Osteocyte (in vitro differentiated cells): ENCODE results near the gene C15orf61. TPM values are rescaled to one million over a fixed set of nuclear protein-coding genes. Genes with fewer than 3 reads are reported as not detected.

Experiments
- DNase-seq: peaks from one replicate; pipeline ENCODE4 v3.0.0; 2021; ENCODE audit warnings: mixed read lengths; ENCODE audit not compliant: unreplicated experiment; ENCODE audit errors: extremely low spot score
- H3K27ac Mint-ChIP-seq: one replicate; pipeline ENCODE4 v1.8.0; 2021; ENCODE audit warnings: mild to moderate bottlenecking, mixed read lengths; ENCODE audit not compliant: unreplicated experiment
- H3K27me3 Mint-ChIP-seq: one replicate; pipeline ENCODE4 v1.8.0; 2021; ENCODE audit warnings: mixed read lengths; ENCODE audit not compliant: unreplicated experiment
- H3K36me3 Mint-ChIP-seq: one replicate; pipeline ENCODE4 v1.8.0; 2021; ENCODE audit warnings: mixed read lengths; ENCODE audit not compliant: unreplicated experiment
- H3K4me1 Mint-ChIP-seq: one replicate; pipeline ENCODE4 v1.8.0; 2021; ENCODE audit warnings: mixed read lengths; ENCODE audit not compliant: unreplicated experiment
- H3K4me3 Mint-ChIP-seq: one replicate; pipeline ENCODE4 v1.8.0; 2021; ENCODE audit warnings: mild to moderate bottlenecking, moderate library complexity, mixed read lengths; ENCODE audit not compliant: unreplicated experiment
- H3K9me3 Mint-ChIP-seq: one replicate; pipeline ENCODE4 v1.8.0; 2021; ENCODE audit warnings: mixed read lengths; ENCODE audit not compliant: unreplicated experiment
- CTCF ChIP-seq: fragments of 200-600 bp; sonication (generic); IDR thresholded peaks from 2 replicates; pipeline ENCODE4 v1.5.0; 2021; ENCODE audit warnings: antibody characterized with exemption, mild to moderate bottlenecking, moderate library complexity
- total RNA-seq: library from RNA; stranded (reverse); gene quantifications from 2 replicates; pipeline ENCODE4 v1.2.1, GENCODE V29; 2021

Gene C15orf61
- total RNA-seq, 1 donor from 2014 or later: 4.3 TPM

- H3K9me3 Mint-ChIP-seq: no peaks in the 10 kb centered on the region
- H3K4me3 Mint-ChIP-seq: no peak overlapping the region
- H3K27me3 Mint-ChIP-seq: no peaks in the 10 kb centered on the region
- no peak for DNase-seq
- no peak for TF ChIP-seq CTCF
- no peak overlapping the region for H3K27ac Mint-ChIP-seq
- peaks cover 17% of the 10 kb centered on the region for H3K36me3 Mint-ChIP-seq
- H3K4me1 Mint-ChIP-seq: no peaks in the 10 kb centered on the region
These were observed 54.1 kb downstream of the C15orf61 start for GRCh38 chr15:67575039-67575502.

GRCh38 chr15:67578020-67578600, 57.2 kb downstream of the C15orf61 start:
- H3K4me1 Mint-ChIP-seq: no peaks in the 10 kb centered on the region
- no peak overlapping the region for H3K4me3 Mint-ChIP-seq
- H3K9me3 Mint-ChIP-seq: no peaks in the 10 kb centered on the region
- no peak for DNase-seq
- no peak for TF ChIP-seq CTCF
- no peak overlapping the region for H3K27ac Mint-ChIP-seq
- no peaks in the 10 kb centered on the region for H3K27me3 Mint-ChIP-seq
- peaks cover 16% of the 10 kb centered on the region for H3K36me3 Mint-ChIP-seq

- no peak for TF ChIP-seq CTCF
- H3K4me3 Mint-ChIP-seq: no peak overlapping the region
- H3K4me1 Mint-ChIP-seq: no peaks in the 10 kb centered on the region
- H3K27me3 Mint-ChIP-seq: no peaks in the 10 kb centered on the region
- no peaks in the 10 kb centered on the region for H3K9me3 Mint-ChIP-seq
- no peak for DNase-seq
- H3K27ac Mint-ChIP-seq: no peak overlapping the region
- H3K36me3 Mint-ChIP-seq: peaks cover 11% of the 10 kb centered on the region
These were observed 58.2 kb downstream of the C15orf61 start for GRCh38 chr15:67579164-67579563.

Other genes with a start within 250 kb of the C15orf61 start
- gene MAP2K5, start 21.6 kb downstream of the C15orf61 start, total RNA-seq: 26.1 and 26.9 TPM in 2 replicates